ENCODE measurements around the gene WDR49.

DNA sequence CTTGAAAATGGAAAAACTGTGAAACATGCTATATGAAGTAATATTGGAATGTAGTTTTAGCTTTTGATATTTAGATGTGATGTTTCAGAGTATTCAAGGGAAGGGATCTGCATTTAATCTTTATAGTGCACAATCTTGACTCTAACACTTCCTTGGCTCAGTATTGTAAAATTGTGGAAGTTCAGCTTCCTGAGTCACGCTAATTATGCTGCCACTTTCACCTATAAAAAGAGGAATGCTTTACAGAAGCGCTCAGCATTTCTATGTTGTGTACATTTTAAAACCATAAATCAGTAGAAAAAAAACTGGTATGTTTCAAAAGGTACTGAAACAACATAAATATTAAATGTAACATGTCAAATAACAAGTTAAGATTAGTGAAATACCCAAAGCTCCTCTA, 212.5 kb downstream of the WDR49 start:
- TF ChIP-seq, protein P1, sequence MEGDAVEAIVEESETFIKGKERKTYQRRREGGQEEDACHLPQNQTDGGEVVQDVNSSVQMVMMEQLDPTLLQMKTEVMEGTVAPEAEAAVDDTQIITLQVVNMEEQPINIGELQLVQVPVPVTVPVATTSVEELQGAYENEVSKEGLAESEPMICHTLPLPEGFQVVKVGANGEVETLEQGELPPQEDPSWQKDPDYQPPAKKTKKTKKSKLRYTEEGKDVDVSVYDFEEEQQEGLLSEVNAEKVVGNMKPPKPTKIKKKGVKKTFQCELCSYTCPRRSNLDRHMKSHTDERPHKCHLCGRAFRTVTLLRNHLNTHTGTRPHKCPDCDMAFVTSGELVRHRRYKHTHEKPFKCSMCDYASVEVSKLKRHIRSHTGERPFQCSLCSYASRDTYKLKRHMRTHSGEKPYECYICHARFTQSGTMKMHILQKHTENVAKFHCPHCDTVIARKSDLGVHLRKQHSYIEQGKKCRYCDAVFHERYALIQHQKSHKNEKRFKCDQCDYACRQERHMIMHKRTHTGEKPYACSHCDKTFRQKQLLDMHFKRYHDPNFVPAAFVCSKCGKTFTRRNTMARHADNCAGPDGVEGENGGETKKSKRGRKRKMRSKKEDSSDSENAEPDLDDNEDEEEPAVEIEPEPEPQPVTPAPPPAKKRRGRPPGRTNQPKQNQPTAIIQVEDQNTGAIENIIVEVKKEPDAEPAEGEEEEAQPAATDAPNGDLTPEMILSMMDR (IDR thresholded peaks at IDR 0.05; ENCODE audit: insufficient read depth, low read length, poor library complexity, severe bottlenecking) = no peak
- TF ChIP-seq EZH2phosphoT487 (conservative IDR thresholded peaks at IDR 0.05; ENCODE audit: low read length) = no peak
